Measurements from ENCODE around the gene REC8.
"Not testable (repeated sequence)": the region's sequence is repeated elsewhere in the genome, so short reads cannot be mapped to it uniquely, and the experiment has no call there.

REC8 gene

GRCh38 chr14:24219080-24219479 is 47.2 kb downstream of the REC8 start:
- Histone ChIP-seq H4K20me1 (ENCODE audit: low read depth, low read length) (no peaks in the 10 kb centered on the region), H2AFZ (ENCODE audit: low read depth, low read length, severe bottlenecking) (no peak overlapping the region), H3K27me3 (ENCODE audit: low read length) (no peaks in the 10 kb centered on the region), H3K4me2 (ENCODE audit: low read depth, low read length, poor library complexity, severe bottlenecking) (no peak overlapping the region), H3F3A (ENCODE audit: insufficient read depth) (peaks cover 19% of the 10 kb centered on the region), H3K27ac (ENCODE audit: low read depth, low read length) (no peak overlapping the region), H3K4me3 (ENCODE audit: insufficient read depth, low read length, poor library complexity, severe bottlenecking) (no peak overlapping the region), H3K36me3 (ENCODE audit: low read length) (no peaks in the 10 kb centered on the region), H3K9me3 (ENCODE audit: insufficient read depth, low read length) (no peaks in the 10 kb centered on the region), H3K79me2 (ENCODE audit: insufficient read depth, low read length) (peaks cover 40% of the 10 kb centered on the region), H3K9me2 (replicated peaks; ENCODE audit: insufficient read depth, low read length) (no peaks in the 10 kb centered on the region), H3K9ac (ENCODE audit: low read length) (no peak overlapping the region)
- TF ChIP-seq CTCF (IDR thresholded peaks at IDR 0.05; ENCODE audit: insufficient read depth, low read length, poor library complexity, severe bottlenecking), result no peak
- no peak for TF ChIP-seq EZH2phosphoT487 (conservative IDR thresholded peaks at IDR 0.05; ENCODE audit: low read length)

GRCh38 chr14:24219521-24219920 is 47.6 kb downstream of the REC8 start:
- Histone ChIP-seq H3K9me3 (ENCODE audit: insufficient read depth, low read length) (no peaks in the 10 kb centered on the region), H3K27me3 (ENCODE audit: low read length) (no peaks in the 10 kb centered on the region), H3K79me2 (ENCODE audit: insufficient read depth, low read length) (peaks cover 44% of the 10 kb centered on the region), H3K9me2 (replicated peaks; ENCODE audit: insufficient read depth, low read length) (no peaks in the 10 kb centered on the region), H3K27ac (ENCODE audit: low read depth, low read length) (no peak overlapping the region), H4K20me1 (ENCODE audit: low read depth, low read length) (no peaks in the 10 kb centered on the region), H3K4me3 (ENCODE audit: insufficient read depth, low read length, poor library complexity, severe bottlenecking) (no peak overlapping the region), H3K4me2 (ENCODE audit: low read depth, low read length, poor library complexity, severe bottlenecking) (no peak overlapping the region), H3F3A (ENCODE audit: insufficient read depth) (peaks cover 15% of the 10 kb centered on the region), H3K9ac (ENCODE audit: low read length) (no peak overlapping the region), H2AFZ (ENCODE audit: low read depth, low read length, severe bottlenecking) (no peak overlapping the region), H3K36me3 (ENCODE audit: low read length) (no peaks in the 10 kb centered on the region)
- no peak for TF ChIP-seq CTCF (IDR thresholded peaks at IDR 0.05; ENCODE audit: insufficient read depth, low read length, poor library complexity, severe bottlenecking)
- TF ChIP-seq EZH2phosphoT487 (conservative IDR thresholded peaks at IDR 0.05; ENCODE audit: low read length), result no peak

- H3F3A ChIP-seq (ENCODE audit: insufficient read depth); H3K4me2 ChIP-seq (ENCODE audit: low read depth, low read length, poor library complexity, severe bottlenecking); H3K27me3 ChIP-seq (ENCODE audit: low read length); H3K36me3 ChIP-seq (ENCODE audit: low read length); H3K9me3 ChIP-seq (ENCODE audit: insufficient read depth, low read length); H3K9ac ChIP-seq (ENCODE audit: low read length); H3K27ac ChIP-seq (ENCODE audit: low read depth, low read length); H4K20me1 ChIP-seq (ENCODE audit: low read depth, low read length); H2AFZ ChIP-seq (ENCODE audit: low read depth, low read length, severe bottlenecking); H3K4me3 ChIP-seq (ENCODE audit: insufficient read depth, low read length, poor library complexity, severe bottlenecking); H3K9me2 ChIP-seq (replicated peaks; ENCODE audit: insufficient read depth, low read length): not testable (repeated sequence)
- peaks cover 77% of the 10 kb centered on the region for H3K79me2 ChIP-seq (ENCODE audit: insufficient read depth, low read length)
Measured at GRCh38 chr14:24222987-24223386, 51.1 kb downstream of the REC8 start.

- Histone ChIP-seq H3K9me2 (replicated peaks; ENCODE audit: insufficient read depth, low read length) (no peaks in the 10 kb centered on the region), H3K27ac (ENCODE audit: low read depth, low read length) (no peak overlapping the region), H3K27me3 (ENCODE audit: low read length) (no peaks in the 10 kb centered on the region), H3K4me3 (ENCODE audit: insufficient read depth, low read length, poor library complexity, severe bottlenecking) (no peak overlapping the region), H2AFZ (ENCODE audit: low read depth, low read length, severe bottlenecking) (no peak overlapping the region), H3F3A (ENCODE audit: insufficient read depth) (peaks cover 6% of the 10 kb centered on the region; the same call in 1 of the 2 replicates), H3K9ac (ENCODE audit: low read length) (no peak overlapping the region), H3K9me3 (ENCODE audit: insufficient read depth, low read length) (no peaks in the 10 kb centered on the region), H3K36me3 (ENCODE audit: low read length) (peaks cover 8% of the 10 kb centered on the region; the same call in 1 of the 2 replicates), H4K20me1 (ENCODE audit: low read depth, low read length) (no peaks in the 10 kb centered on the region), H3K79me2 (ENCODE audit: insufficient read depth, low read length) (peaks cover 93% of the 10 kb centered on the region), H3K4me2 (ENCODE audit: low read depth, low read length, poor library complexity, severe bottlenecking) (no peak overlapping the region)
- no peak for TF ChIP-seq EZH2phosphoT487 (conservative IDR thresholded peaks at IDR 0.05; ENCODE audit: low read length)
- no peak for TF ChIP-seq CTCF (IDR thresholded peaks at IDR 0.05; ENCODE audit: insufficient read depth, low read length, poor library complexity, severe bottlenecking)
Measured at GRCh38 chr14:24224618-24225071, 52.8 kb downstream of the REC8 start.
